ENCODE measurements around the gene SPINK2. TPM values are rescaled to one million over a fixed set of nuclear protein-coding genes. Genes with fewer than 3 reads are reported as not detected.

The SPINK2 gene
- polyA plus RNA-seq, 3 donors = not detected

DNA sequence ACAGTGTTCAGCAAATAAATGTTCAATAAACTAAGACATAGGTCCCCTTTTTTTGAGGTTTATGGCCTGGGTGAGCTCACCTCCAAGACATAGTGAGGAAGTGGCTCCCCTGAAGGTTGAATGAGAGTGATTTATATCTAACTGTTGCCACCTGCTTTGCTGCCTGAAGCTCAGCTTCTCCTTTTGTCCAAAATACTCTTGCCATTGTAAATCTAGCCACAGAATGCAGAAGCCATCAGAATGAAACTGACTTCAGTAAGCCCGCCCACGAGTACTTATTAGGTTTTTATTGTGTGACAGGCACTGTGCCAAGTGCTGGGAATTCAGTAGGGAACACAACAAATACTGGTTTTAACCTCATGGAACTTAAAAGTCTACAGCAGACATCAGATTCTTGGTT is 18.0 kb downstream of the SPINK2 start:
- DNase-seq = peak; percentile 83

DNA sequence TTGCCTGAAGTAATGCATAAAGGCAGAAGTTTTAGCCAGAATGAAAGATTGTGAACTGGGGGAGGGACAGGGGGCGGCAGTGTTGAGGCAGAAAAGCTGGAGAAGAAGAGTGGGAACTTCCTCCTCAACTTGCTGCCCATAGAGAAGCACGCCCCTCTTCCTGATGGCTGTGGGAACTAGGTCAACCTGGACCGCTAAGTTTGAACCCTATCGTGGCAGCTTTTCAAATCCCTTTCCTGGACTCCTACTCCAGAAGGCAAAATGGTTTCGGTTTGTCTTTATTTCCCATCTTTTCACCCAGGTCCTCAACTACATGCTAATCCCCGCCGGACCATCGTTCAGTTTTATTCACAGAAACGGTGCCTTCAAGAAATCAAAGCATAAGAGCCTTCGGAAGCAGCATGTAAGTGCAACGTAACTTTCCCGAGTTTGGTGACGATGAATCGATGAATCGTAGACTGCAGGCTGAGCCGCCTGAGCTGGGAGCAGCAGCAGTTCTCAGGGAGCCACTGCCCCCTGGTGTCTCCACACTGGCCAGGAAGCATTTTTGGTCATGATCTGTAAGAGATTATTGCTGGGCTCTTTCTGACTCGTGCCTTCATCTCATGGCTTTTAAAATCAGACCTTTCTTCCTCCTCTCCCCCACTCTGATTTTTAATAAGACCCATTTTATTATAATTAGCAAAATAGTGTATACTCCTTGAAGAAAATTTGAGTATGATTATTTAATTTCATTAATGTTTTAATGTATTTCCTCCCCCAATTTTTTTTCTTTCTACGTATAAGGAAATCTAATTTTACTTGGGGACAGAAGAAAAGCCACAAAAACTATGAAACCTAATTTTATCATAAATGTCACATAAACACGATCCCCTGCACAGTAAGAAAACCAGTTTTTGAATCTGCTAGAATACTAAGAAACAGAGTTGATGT is 21.4 kb downstream of the SPINK2 start:
- peak; percentile 85 for DNase-seq

DNA sequence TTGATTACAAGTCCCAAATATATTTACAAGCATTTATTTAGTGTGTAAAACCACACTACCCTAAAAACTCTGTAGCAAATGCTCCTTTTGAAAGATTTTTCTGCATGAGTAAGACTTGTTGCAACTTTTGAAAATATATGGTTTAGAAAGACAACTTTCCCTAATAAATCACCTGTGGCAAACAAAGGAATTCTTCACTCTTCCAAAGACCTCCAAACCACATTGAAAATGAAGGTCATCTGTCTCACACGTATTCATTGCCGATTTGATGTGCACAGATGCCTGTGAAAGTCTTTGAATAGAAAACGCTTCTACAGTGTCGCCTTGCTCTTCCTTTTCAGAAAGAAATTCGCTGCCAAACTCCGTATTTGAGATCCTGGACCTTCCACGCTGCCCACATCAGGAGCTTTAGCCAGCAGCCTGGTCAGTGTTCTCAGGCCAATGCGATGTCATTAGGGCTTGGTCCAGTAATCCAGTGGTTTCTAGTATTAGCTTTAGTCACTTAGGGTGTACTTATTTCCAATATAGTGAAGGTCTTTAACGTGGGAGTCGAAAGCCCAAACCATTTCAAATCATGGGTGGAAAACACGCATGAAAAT is 22.2 kb downstream of the SPINK2 start:
- DNase-seq = no peak

DNA sequence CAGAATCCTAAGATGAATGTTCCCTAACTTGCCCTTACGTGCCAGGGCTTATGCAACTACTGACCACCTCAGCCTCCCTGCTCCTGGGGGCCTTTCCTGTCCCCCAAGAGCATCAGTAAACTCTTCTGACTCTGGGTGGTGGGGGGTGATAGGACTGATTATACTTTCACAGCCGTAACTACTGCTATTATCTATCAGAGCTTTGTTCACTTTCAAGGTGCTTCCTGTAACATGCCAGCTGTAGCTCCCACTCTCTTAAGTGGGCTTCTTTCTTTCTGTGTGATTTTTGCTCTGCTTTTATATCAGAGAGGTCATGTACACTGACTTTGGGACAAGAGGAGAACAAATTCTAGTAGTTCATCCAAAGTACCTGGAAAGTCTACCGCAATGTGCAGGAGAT is 25.3 kb downstream of the SPINK2 start:
- DNase-seq = no peak

DNA sequence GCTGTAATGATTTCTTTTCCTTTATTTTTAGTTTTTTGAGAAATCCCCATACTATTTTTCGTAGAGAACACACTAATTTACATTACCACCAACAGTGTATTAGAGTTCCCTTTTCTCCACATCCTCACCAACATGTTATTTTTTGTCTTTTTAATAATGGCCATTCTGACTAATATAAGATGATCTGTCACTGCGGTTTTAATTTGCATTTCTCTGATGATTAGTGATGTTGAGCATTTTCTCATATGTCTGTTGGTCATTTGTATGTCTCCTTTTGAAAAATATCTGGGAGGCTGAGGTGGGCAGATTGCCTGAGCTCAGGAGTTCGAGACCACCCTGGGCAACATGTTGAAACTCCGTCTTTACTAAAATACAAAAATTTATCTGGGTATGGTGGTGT is 30.2 kb downstream of the SPINK2 start:
- no peak for DNase-seq

DNA sequence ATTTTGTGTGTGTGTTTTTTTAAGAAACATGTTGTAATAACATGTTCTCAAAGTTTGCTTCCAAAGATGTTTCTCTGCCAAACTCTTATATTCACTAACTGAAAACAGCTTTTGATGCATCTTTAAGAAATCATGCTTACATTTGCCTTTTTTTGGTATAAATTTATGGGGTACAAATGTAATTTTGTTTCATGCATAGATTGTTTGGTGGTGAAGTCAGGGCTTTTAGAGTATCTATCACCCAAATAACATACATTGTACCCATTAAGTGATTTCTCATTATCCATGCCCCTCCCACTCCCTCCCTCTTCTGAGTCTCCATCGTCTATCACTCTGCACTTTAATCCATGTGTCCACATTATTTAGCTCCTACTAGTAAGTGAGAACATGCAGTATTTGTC is 30.8 kb downstream of the SPINK2 start:
- DNase-seq = no peak

DNA sequence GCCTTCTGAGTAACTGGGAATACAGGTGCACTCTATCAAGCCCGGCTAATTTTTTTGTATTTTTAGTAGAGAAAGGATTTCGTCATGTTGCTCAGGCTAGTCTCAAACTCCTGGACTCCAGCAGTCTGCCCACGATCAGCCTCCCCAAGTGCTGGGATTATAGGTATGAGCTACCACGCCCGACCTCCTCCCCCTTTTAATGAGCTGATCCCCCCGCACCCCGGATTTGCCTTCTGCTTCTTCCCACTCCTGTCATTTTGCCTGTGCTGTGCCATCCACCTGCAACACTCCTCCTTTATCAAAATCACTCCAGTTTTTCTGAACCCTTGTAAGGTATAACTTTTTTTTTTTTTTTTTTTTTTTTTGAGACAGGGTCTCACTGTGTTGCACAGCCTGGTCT is 33.4 kb downstream of the SPINK2 start:
- no peak for DNase-seq

DNA sequence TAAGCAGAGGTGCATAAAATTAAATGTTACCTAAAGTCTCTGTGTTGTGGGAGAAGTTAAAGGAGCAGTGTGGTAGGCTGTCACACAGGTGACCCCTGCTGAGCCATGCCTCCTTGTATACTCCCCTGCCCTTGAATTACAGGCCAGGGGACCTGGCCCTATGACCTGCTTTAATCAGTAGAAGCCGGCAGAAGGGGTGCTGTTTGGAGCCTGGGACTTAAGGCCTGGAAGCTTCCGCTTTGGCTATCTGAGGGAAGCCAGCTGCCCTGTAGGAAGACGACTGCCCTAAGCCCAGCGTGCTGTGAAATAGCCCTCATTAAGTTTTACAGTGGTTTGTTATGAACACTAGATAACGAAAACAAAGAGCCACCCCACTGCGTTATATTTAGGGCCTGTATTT is 34.1 kb downstream of the SPINK2 start:
- DNase-seq = peak; percentile 65

DNA sequence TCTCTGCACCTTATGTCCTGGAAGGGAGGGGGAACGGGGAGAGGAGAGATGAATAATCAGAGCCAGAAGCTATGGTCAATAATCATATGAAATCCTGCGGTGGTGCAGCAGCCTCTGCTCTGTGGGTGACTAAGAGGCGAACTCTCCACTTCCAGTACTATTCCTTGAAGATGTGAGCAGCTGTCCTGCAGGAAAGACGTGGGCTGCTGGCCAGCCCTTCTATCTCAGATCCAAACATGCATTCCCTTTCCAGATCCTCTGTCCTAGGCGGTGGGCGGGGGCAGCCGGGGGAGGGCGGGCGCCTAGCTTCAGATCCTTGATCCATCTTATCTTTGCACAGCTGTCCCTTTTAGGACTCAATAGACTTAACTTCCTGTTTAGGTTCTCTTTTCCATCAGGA is 34.5 kb downstream of the SPINK2 start:
- DNase-seq = peak; percentile 46

DNA sequence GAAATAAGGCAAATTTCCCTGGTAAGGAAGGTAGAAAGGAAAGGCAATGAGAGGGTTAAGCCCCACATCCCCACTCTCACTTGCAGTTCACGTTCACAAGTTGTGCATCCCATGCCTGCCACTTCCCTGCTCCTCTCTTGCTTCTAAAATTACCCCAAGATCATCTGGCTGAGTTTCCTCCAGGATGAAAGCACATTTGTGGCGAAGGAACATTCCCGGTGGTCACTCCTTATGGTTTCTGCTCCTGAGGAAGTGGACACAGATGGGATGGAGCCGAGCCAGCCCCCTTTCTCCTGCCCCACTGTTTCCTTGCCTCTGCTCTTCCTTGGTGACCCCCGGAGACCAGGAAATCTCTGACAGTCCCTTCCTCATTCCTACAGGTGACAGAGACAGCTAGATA is 37.5 kb downstream of the SPINK2 start:
- no peak for DNase-seq

DNA sequence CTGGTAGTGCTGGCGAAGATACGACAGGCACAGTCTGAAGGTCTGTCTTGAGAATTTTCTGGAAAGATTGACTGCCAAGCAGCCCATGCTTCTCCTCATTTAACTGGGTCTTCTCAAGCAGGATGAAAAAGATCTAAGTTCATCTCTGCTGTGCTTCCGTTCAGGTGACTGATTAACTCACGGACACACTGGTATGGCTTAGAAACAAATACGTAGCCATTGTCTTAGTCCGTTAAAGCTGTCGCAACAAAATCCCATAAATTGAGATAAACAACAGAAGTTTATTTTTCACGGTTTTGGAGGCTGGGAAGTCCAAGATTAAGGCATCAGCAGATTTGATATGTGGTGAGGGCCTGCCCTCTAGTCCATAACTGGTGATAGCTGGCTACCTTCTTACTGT is 39.5 kb downstream of the SPINK2 start:
- no peak for DNase-seq

DNA sequence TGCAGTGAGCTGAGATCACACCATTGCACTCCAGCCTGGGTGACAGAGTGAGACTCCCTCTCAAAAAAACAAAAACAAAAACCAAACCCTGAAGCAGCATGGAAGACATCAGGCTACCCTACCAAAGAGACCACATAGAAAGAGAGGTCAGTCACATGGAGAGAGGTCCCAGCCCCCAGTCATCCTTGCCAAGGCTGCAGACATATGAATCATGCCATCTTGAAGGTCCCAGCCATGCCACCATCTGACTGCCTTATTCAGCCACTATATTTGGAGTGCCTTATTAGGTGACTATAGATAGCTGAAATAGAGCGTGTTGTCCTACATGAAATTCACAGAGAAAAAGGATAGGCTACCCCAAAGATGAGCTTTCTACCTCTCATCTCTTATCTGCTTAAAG is 48.2 kb downstream of the SPINK2 start:
- DNase-seq = no peak

DNA sequence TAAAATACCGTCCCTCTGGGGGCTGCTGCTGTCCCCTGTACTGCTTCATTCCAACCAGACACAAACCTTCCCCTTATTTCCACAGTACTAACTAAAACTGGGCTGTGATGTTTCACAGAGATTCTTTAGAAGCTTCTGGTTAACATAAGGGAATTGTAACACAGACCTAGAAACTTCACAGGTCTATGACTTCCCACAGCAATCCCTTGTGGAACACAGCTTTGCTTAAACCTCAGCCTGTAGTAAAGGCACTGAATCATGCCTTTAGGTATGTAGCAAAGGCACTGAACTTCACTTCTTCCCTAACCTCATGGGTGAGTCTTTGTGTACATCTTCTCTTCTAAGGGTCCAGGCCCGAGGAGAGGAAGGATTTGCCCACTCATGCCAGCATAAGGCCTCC is 49.4 kb downstream of the SPINK2 start:
- DNase-seq = no peak

DNA sequence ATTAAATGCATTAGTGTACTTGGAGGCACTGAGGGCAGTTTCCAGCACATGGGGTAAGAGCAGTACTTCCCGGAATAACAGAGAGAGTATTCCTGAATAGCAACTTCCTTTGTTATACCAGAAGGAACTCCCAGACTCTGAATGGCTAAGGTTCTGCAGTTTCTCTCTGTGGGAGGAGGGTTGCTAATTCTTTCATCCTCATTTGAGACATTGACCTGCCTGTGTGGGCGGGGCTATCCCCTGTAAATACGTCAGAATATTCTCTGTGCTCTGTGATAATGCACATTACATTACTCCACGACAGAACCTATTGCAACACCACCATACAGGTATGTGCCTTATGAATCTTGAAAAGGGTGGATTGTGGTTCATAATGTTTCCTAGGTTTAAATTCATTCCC is 52.7 kb downstream of the SPINK2 start:
- DNase-seq = no peak

DNA sequence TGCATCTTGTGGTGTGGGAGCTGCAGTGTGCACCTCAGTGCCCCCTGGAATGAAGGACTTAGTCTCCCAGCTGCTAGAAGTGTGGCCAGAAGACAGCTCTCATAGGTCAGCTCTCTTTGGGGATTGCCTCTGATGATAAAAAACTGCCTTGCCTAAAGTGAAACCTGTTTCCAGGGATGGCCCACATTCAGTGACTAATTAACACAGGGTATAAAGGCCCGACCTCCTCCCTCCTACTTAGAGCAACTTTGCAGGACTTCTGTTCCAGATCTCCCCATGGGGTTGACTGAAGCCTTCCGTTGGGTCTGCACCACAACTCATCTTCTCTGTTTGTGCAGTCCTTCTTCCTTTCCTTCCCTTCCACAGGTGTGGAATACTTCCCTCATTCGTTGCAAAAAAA is 53.2 kb downstream of the SPINK2 start:
- no peak for DNase-seq

DNA sequence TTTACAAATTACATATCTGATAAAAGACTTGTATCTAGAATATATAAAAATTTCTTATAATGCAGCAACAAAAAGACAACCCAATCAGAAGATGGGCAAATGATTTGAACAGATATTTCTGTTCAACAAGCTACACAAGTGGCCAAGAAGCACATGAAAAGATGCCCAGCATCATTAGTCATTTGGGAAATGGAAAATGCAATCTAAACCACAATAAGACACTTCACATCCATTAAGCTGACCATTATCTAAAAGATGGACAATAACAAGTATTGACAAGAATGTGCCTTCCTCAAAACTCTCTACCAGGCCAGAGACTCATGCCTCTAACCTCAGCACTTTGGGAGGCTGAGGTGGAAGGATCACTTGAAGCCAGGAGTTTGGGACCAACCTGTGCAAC is 53.9 kb downstream of the SPINK2 start:
- no peak for DNase-seq

DNA sequence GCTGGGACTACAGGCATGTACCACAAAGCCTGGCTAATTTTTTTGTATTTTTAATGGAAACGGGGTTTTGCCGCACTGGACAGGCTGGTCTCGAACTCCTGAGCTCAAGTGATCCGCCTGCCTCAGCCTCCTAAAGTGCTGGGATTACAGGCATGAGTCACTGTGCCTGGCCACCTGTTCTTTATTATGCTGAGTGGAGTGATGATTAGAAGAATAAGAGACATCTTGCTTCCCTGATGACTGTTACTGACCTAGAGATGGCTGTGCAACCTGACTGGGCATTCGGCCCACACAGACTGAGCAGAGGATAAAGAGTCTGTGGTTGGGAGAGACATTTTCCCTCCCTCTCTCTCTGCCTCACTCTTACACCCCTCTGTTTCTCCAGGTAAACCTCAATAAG is 56.7 kb downstream of the SPINK2 start:
- no peak for DNase-seq

DNA sequence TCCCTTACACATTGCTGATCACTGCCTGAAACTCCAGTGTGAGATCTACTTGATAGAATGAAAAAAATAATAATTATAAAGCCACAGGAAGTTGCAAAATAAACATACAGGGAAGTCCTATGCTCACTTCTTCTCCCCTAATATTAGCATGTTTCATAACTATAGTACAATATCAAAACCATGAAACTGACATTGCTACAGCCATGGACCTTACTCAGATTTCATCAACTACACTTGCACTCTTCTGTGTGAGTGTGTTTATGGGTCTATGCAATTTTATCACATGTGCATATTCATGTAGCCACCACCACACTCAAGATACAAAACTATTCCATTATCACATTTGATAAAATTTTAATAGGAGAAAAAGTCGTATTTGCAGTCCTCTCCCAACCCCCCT is 57.3 kb downstream of the SPINK2 start:
- no peak for DNase-seq

DNA sequence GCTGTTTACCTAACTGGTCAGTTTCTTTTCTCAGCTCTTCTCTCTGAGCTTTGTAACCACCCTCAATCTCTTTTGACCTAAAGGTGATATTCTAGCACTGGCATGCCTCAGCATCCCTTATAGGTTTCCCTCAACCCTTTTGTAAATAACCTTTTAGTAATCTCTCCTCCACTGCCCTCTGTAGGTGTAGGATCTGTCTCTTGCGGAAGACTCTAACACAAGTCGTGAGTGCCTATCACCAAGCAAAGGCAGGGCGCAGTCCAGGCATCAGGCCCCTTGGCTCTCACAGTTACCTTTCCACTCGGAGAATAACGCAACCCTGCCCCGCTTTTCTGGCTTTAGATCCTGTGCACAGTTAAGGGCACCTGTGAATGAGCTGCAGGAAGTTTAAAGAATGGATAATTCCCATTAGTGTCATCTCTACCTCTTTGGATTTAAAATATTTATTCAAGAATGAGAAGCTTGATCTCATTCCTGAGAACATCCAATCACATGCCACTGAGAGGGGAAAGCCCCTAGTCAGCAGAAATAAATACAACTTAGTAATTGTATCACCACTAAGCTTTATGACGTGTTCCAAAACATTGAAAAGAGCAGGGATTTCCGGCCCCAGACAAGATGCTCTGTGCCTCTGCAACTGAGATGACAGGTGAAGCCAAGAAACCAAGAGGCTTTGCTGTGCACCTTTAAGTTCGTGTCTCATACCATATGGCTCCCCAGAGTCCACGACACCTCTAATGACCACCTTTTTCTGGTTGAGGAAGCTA is 58.8 kb downstream of the SPINK2 start:
- no peak for DNase-seq

DNA sequence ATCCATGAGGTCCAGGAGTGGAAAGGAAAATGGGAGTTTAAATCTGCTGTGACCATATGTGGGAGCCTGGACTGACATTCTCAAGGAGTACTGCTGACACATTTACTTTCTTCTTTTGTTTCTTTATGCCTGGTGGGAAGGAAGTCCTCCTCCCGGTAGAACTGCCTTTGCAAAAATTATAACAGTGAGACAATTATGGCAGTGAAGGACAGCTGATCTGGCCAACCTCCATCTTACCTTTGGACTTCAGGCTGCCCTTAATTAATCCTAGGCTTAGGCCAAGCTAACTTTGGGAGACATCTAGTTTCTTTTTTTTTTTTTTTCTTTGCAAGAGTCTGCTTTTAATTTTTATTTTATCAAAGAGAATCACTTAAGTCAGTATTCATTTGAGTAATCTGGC is 61.3 kb downstream of the SPINK2 start:
- no peak for DNase-seq
